Stomach (tissue), 4 donors: ENCODE results near the gene SEL1L.

Experiments used
- CTCF ChIP-seq, 7 experiments: fragments of 450-650 bp in 4 of 7; fragments of 200-600 bp in 3 of 7; sonication (generic) in 3 of 7; IDR thresholded peaks; one replicate each; pipeline ENCODE4 v1.5.1; 2016 to 2019; ENCODE audit warnings: antibody characterized with exemption in 7 of 7, control low read depth in 2 of 7, mild to moderate bottlenecking in 1 of 7
- EP300 ChIP-seq: sonication (generic); formaldehyde crosslinking; IDR thresholded peaks from one replicate; pipeline ENCODE4 v1.6.1; 2017; ENCODE audit warnings: antibody characterized with exemption
- POLR2A ChIP-seq, 4 donors: fragments of 450-650 bp; IDR thresholded peaks; one replicate each; pipeline ENCODE4 v1.6.1; 2016; ENCODE audit warnings: antibody characterized with exemption in 4 of 4, control low read depth in 2 of 4, mild to moderate bottlenecking in 1 of 4, moderate library complexity in 1 of 4
- POLR2AphosphoS5 ChIP-seq, 3 donors: sonication (generic); formaldehyde crosslinking; IDR thresholded peaks; one replicate each; pipeline ENCODE4 v1.6.1; 2016; ENCODE audit warnings: antibody characterized with exemption in 3 of 3

- TF ChIP-seq POLR2A (IDR thresholded peaks at IDR 0.05) (no peak), CTCF (IDR thresholded peaks at IDR 0.05) (no peak), POLR2AphosphoS5 (IDR thresholded peaks at IDR 0.05) (no peak), EP300 (no peak)
Observed at GRCh38 chr14:81471062-81471461, 62.6 kb downstream of the SEL1L start.
